ENCODE data around the gene ISG20L2. TPM values are rescaled to one million over a fixed set of nuclear protein-coding genes. Genes with fewer than 3 reads are reported as not detected.

Gene ISG20L2
- polyA plus RNA-seq, 1 of the 3 experiments (the other 2 are of a cell fraction) = 31.6 TPM

- Histone ChIP-seq H2AFZ (ENCODE audit: low read depth) (peak within 1 kb of the TSS; percentile 76), H3K79me2 (ENCODE audit: insufficient read depth) (peaks cover 23% of the 10 kb centered on the region), H3K4me1 (ENCODE audit: control insufficient read depth in 1 of 2, insufficient read depth in 2 of 2, low read depth in 1 of 2, low read length in 1 of 2) (peaks cover 21 to 42% of the 10 kb centered on the region in 2 experiments; a peak in 3 of 4 replicates), H3K27ac (ENCODE audit: low read depth in 2 of 2, low read length in 1 of 2) (peak within 1 kb of the TSS; percentile 40 to 87; a peak in 3 of 4 replicates), H4K20me1 (ENCODE audit: insufficient read depth) (peaks cover 10% of the 10 kb centered on the region; the same call in 1 of the 2 replicates), H3K4me3 (ENCODE audit: low read depth in 2 of 2, low read length in 1 of 2) (peak within 1 kb of the TSS; percentile 55 to 71), H3K9me2 (no peaks in the 10 kb centered on the region), H3K9me3 (no peaks in the 10 kb centered on the region), H3K36me3 (replicated peaks in 1 of 2; ENCODE audit: control insufficient read depth in 1 of 2, insufficient read depth in 2 of 2, low read length in 1 of 2) (peaks cover 7 to 18% of the 10 kb centered on the region in 2 experiments), H3K4me2 (peak within 1 kb of the TSS; percentile 98), H3K9ac (peak within 1 kb of the TSS; percentile 65), H3K27me3 (ENCODE audit: insufficient read depth) (no peaks in the 10 kb centered on the region), H3F3A (replicated peaks; ENCODE audit: insufficient read depth) (peaks cover 3% of the 10 kb centered on the region)
- TF ChIP-seq POLR2AphosphoS5 (IDR thresholded peaks at IDR 0.05; ENCODE audit: low read depth, low read length) (peak; percentile 84), MAX (IDR thresholded peaks at IDR 0.05; ENCODE audit: low read depth) (peak; percentile 35), FOSL2 (IDR thresholded peaks at IDR 0.05; ENCODE audit: borderline replicate concordance, low read depth) (no peak), RCOR1 (IDR thresholded peaks at IDR 0.05; ENCODE audit: low read length) (no peak), SIN3A (IDR thresholded peaks at IDR 0.05; ENCODE audit: borderline replicate concordance, low read depth, low read length) (no peak), GABPA (IDR thresholded peaks at IDR 0.05; ENCODE audit: low read depth) (0 out of 2 replicates have a peak, but pooled peaks have one; percentile 12), TAF1 (IDR thresholded peaks at IDR 0.05; ENCODE audit: borderline replicate concordance, low read depth, low read length) (peak; percentile 69), MXI1 (IDR thresholded peaks at IDR 0.05; ENCODE audit: low read depth, low read length) (peak; percentile 36), YY1 (IDR thresholded peaks at IDR 0.05; ENCODE audit: low read depth) (no peak)
- 6% methylated on average over 22 of the region's 70 CpGs for whole genome bisulfite sequencing (ENCODE audit: low lambda C conversion rate)
- ChIA-PET POLR2A (interaction anchor here (0.6 to 3.3 kb wide), 14 partner anchors 9 to 367 kb away, joined by 3 to 36 read pairs (median 5); partner anchors contain the start of genes ISG20L2, METTL25B and NTRK1), CTCF (interaction anchor here (0.6 to 45.5 kb wide), 23 partner anchors 9 to 251 kb away, joined by 3 to 2702 read pairs (median 5); partner anchors contain the start of genes BCAN, CRABP2, HAPLN2 and HDGF)
- peak; percentile 92 for DNase-seq
Observed at GRCh38 chr1:156676820-156677615, 51.5 kb downstream of the ISG20L2 start, which contains the start of gene NES. NES (minus strand) TSS chr1:156677407; CDS start chr1:156677264, 143 bp downstream.

- TF ChIP-seq EZH2phosphoT487 (IDR thresholded peaks at IDR 0.05; ENCODE audit: borderline replicate concordance, low read depth) (no peak), MXI1 (IDR thresholded peaks at IDR 0.05; ENCODE audit: low read depth, low read length) (peak; percentile 14; the same call in 1 of the 2 replicates)
- peak overlapping the region; percentile 27; the same call in 1 of the 2 replicates for H2AFZ ChIP-seq (ENCODE audit: low read depth)
- peak overlapping the region; percentile 98 for H3K4me2 ChIP-seq
- no peaks in the 10 kb centered on the region for H3K27me3 ChIP-seq (ENCODE audit: insufficient read depth)
- H3K36me3 ChIP-seq (replicated peaks in 1 of 2; ENCODE audit: control insufficient read depth in 1 of 2, insufficient read depth in 2 of 2, low read length in 1 of 2) = peaks cover 11 to 24% of the 10 kb centered on the region in 2 experiments
- peaks cover 3% of the 10 kb centered on the region for H3F3A ChIP-seq (replicated peaks; ENCODE audit: insufficient read depth)
- ChIA-PET POLR2A (interaction anchor here (0.6 to 3.3 kb wide), 14 partner anchors 8 to 367 kb away, joined by 3 to 36 read pairs (median 5); partner anchors contain the start of genes CRABP2, ISG20L2, METTL25B and NTRK1), CTCF (interaction anchor here (0.8 to 45.5 kb wide), 15 partner anchors 13 to 184 kb away, joined by 3 to 2702 read pairs (median 12); partner anchors contain the start of genes BCAN, CRABP2, HAPLN2 and HDGF)
- peak overlapping the region; percentile 65 for H3K9ac ChIP-seq
- WGBS (ENCODE audit: low lambda C conversion rate) = 14% methylated on average over 24 of the region's 49 CpGs
- peak overlapping the region; percentile 55 to 71 for H3K4me3 ChIP-seq (ENCODE audit: low read depth in 2 of 2, low read length in 1 of 2)
- H3K27ac ChIP-seq (ENCODE audit: low read depth in 2 of 2, low read length in 1 of 2) = peak overlapping the region; percentile 3 to 87; a peak in 3 of 4 replicates
- peaks cover 10% of the 10 kb centered on the region; the same call in 1 of the 2 replicates for H4K20me1 ChIP-seq (ENCODE audit: insufficient read depth)
- H3K9me2 ChIP-seq = no peaks in the 10 kb centered on the region
- H3K9me3 ChIP-seq = no peaks in the 10 kb centered on the region
- peaks cover 23% of the 10 kb centered on the region for H3K79me2 ChIP-seq (ENCODE audit: insufficient read depth)
- peak; percentile 54 for DNase-seq
- H3K4me1 ChIP-seq (ENCODE audit: control insufficient read depth in 1 of 2, insufficient read depth in 2 of 2, low read depth in 1 of 2, low read length in 1 of 2) = peaks cover 21 to 42% of the 10 kb centered on the region in 2 experiments; a peak in 3 of 4 replicates
Observed at GRCh38 chr1:156676114-156676819, 52.3 kb downstream of the ISG20L2 start.

Measured in SK-N-SH (cell line).